ENCODE measurements around the gene CCDC158. TPM values are rescaled to one million over a fixed set of nuclear protein-coding genes. Genes with fewer than 3 reads are reported as not detected.

The CCDC158 gene
- total RNA-seq, 4 donors from 2014 or later, result not detected

- no peak overlapping the region for H3K4me3 ChIP-seq
- no peaks in the 10 kb centered on the region for H3K27me3 ChIP-seq
- H3K4me1 ChIP-seq, result no peaks in the 10 kb centered on the region
- H3K27ac ChIP-seq, result no peak overlapping the region
- no peaks in the 10 kb centered on the region for H3K9me3 ChIP-seq
- no peaks in the 10 kb centered on the region for H3K36me3 ChIP-seq
- no peak for TF ChIP-seq CTCF (IDR thresholded peaks at IDR 0.05)
- TF ChIP-seq POLR2A (IDR thresholded peaks at IDR 0.05), result no peak
- no peak for DNase-seq
Observed at GRCh38 chr4:76448211-76448610, 27.3 kb upstream of the CCDC158 start.

GRCh38 chr4:76447393-76447851 lies 26.5 kb upstream of the CCDC158 start:
- Histone ChIP-seq H3K27me3 (no peaks in the 10 kb centered on the region), H3K36me3 (no peaks in the 10 kb centered on the region), H3K4me3 (no peak overlapping the region), H3K27ac (no peak overlapping the region), H3K9me3 (no peaks in the 10 kb centered on the region), H3K4me1 (no peaks in the 10 kb centered on the region)
- DNase-seq, result no peak
- TF ChIP-seq CTCF (IDR thresholded peaks at IDR 0.05), result no peak
- no peak for TF ChIP-seq POLR2A (IDR thresholded peaks at IDR 0.05)

GRCh38 chr4:76445911-76446310 lies 25.0 kb upstream of the CCDC158 start:
- DNase-seq, result no peak
- H3K27me3 ChIP-seq, result no peaks in the 10 kb centered on the region
- no peaks in the 10 kb centered on the region for H3K9me3 ChIP-seq
- H3K27ac ChIP-seq, result no peak overlapping the region
- TF ChIP-seq POLR2A (IDR thresholded peaks at IDR 0.05), result no peak
- TF ChIP-seq CTCF (IDR thresholded peaks at IDR 0.05), result no peak
- no peak overlapping the region for H3K4me3 ChIP-seq
- no peaks in the 10 kb centered on the region for H3K4me1 ChIP-seq
- H3K36me3 ChIP-seq, result no peaks in the 10 kb centered on the region

- Histone ChIP-seq H3K4me1 (no peaks in the 10 kb centered on the region), H3K9me3 (no peaks in the 10 kb centered on the region), H3K36me3 (no peaks in the 10 kb centered on the region), H3K27me3 (no peaks in the 10 kb centered on the region), H3K27ac (no peak overlapping the region), H3K4me3 (no peak overlapping the region)
- TF ChIP-seq POLR2A (IDR thresholded peaks at IDR 0.05), result no peak
- TF ChIP-seq CTCF (IDR thresholded peaks at IDR 0.05), result no peak
- no peak for DNase-seq
Observed at GRCh38 chr4:76443376-76443775, 22.4 kb upstream of the CCDC158 start.

GRCh38 chr4:76442807-76443206 lies 21.9 kb upstream of the CCDC158 start:
- H3K4me1 ChIP-seq, result no peaks in the 10 kb centered on the region
- no peaks in the 10 kb centered on the region for H3K9me3 ChIP-seq
- H3K4me3 ChIP-seq, result no peak overlapping the region
- DNase-seq, result no peak
- H3K27ac ChIP-seq, result no peak overlapping the region
- H3K36me3 ChIP-seq, result no peaks in the 10 kb centered on the region
- no peak for TF ChIP-seq POLR2A (IDR thresholded peaks at IDR 0.05)
- TF ChIP-seq CTCF (IDR thresholded peaks at IDR 0.05), result no peak
- H3K27me3 ChIP-seq, result no peaks in the 10 kb centered on the region

GRCh38 chr4:76441881-76442280 lies 20.9 kb upstream of the CCDC158 start:
- no peaks in the 10 kb centered on the region for H3K36me3 ChIP-seq
- no peak for DNase-seq
- no peaks in the 10 kb centered on the region for H3K4me1 ChIP-seq
- no peaks in the 10 kb centered on the region for H3K27me3 ChIP-seq
- no peaks in the 10 kb centered on the region for H3K9me3 ChIP-seq
- no peak overlapping the region for H3K4me3 ChIP-seq
- H3K27ac ChIP-seq, result no peak overlapping the region
- no peak for TF ChIP-seq POLR2A (IDR thresholded peaks at IDR 0.05)
- no peak for TF ChIP-seq CTCF (IDR thresholded peaks at IDR 0.05)

Measured in Peyer's patch (tissue), 4 donors.